Keratinocyte (primary cell): ENCODE measurements around the gene ANKS1B.

ENCODE experiments used
- CTCF ChIP-seq, 3 experiments: IDR thresholded peaks in 1 of 3; conservative IDR thresholded peaks in 1 of 3; optimal IDR thresholded peaks in 1 of 3; 2 replicates in 2 of 3; 3 replicates in 1 of 3; pipeline versions ENCODE3 to v1.5.1; 2011; ENCODE audit warnings: low read length in 3 of 3, mild to moderate bottlenecking in 3 of 3, moderate library complexity in 2 of 3, control low read depth in 1 of 3, inconsistent platforms in 1 of 3; ENCODE audit not compliant: insufficient read depth in 2 of 3; ENCODE audit errors: extremely low read depth in 1 of 3
- EZH2 ChIP-seq: IDR thresholded peaks from one replicate; pipeline ENCODE4 v1.6.1; 2012; ENCODE audit warnings: inconsistent platforms, mild to moderate bottlenecking, low read length, moderate library complexity

- TF ChIP-seq CTCF (optimal IDR thresholded peaks at IDR 0.05 in 1 of 3, IDR thresholded peaks at IDR 0.05 in 1 of 3, conservative IDR thresholded peaks at IDR 0.05 in 1 of 3; ENCODE audit: extremely low read depth in 1 of 3, insufficient read depth in 2 of 3, low read length in 3 of 3): no peak
- TF ChIP-seq EZH2: no peak
Observed at GRCh38 chr12:99309812-99310211, 674.9 kb downstream of the ANKS1B start.
